ENCODE measurements around the gene ARHGAP24.
"Not testable (repeated sequence)": the region's sequence is repeated elsewhere in the genome, so short reads cannot be mapped to it uniquely, and the experiment has no call there.

Gene ARHGAP24

DNA sequence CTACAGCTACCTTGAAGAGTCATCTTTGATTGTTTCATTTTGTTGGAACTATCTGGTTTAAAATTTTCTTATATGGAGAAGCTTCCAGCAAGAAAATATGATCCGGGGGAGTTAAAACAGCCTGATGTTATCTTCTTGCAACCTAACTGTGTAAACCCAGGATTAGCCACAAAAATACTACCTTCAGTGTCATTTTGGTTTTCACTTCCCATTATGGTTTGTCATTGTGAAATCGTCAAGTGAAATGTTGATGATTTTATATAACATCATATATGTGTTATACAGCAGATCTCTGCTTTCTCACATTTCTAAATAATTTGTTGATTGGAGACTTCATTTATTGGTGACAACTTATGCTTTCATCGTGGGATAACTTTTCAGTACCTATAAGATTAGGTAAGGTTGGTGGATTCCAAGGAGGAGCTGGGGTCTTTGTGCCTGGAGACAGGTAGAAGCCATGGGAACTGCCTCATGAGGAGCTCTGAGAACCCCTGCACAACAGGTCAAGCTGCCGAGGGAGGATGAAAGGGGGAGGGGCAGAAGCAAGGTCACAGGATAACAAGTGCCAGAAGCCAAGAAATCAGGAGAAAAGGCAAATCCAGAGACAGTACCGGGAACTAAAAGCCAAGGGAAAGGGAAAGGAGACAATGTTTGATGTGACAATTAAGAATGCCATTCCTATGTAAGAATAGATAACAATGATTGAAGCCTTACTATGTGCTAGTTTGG lies 7.2 kb downstream of the ARHGAP24 start:
- DNase-seq (ENCODE audit: low read depth) = no peak

GRCh38 chr4:85486425-85487086 lies 11.6 kb downstream of the ARHGAP24 start:
- peak; percentile 81 for DNase-seq (ENCODE audit: low read depth)

GRCh38 chr4:85488416-85488815 lies 13.5 kb downstream of the ARHGAP24 start:
- DNase-seq (ENCODE audit: low read depth) = no peak

DNA sequence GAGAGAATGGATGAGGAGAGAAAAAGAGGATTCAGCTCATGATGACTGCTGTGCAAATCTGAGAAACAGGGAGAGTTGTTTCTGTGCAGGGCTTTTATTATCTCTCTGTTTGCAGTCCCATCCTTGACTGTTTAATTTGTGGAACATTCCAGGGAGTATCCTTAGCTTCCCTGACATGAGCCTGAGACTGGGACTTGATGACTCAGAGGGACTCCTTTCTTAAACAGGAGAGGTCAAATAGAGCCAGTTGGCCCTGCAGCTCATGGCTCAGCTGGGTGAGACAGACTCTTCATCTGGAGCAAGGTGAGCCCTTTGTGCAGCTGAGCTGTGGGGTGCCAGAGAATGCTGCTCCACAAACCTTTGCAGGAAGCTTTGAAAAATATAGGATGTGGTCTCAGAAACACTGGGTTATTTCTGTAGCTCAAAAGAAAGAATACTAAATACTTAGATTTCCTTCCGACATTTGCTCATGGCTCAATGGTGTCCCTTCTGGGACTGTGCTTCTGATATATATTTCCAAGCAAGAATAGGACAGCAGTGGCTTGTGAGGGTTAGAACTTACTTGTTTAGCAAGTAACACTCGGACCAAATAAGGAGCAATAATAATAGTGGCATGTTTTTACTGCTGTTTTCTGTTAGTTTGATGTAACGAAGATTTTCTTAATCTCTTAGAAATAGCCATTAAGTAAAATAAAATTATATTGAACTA lies 14.5 kb downstream of the ARHGAP24 start:
- DNase-seq (ENCODE audit: low read depth) = peak; percentile 54

DNA sequence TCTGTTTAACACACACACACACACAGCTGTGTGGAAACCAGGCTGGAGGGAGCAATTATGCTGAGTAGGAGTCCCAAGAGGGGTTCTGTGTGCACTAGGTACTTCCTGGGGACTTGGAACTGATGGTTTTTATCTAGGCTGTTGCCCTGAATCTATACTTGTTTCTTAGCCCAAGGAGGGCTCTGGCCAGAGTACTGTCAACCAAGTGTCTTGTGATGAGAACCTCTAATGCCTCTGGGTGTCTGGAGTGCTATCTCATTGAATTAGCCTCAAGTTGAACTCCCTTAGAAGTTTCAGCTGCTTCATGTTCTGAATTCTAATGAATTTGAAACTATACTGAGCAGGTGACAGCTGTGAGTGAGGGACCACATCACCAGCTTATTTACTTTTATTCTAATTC lies 16.6 kb downstream of the ARHGAP24 start:
- no peak for DNase-seq (ENCODE audit: low read depth)

GRCh38 chr4:85492336-85492735 lies 17.4 kb downstream of the ARHGAP24 start:
- DNase-seq (ENCODE audit: low read depth) = no peak

DNA sequence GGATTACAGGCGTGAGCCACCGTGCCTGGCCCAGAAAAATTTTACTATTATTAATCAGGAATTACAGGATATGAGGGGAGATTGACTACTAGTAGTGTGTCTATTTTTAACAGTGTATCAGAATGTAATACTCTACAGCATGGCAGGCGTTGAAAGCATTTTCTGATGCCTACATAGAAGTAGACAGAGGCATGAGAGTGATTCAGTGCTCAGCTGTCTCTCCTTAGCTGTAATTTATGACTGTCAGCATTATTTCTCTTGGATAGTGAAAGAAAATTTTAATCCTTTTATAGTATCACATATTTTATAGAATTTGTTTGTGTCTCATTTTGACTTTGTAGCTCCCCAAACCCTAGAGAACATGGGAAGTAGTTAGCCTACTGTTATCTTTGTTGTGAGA lies 20.7 kb downstream of the ARHGAP24 start:
- DNase-seq (ENCODE audit: low read depth) = no peak

- peak; percentile 76 for DNase-seq (ENCODE audit: low read depth)
Measured at GRCh38 chr4:85496126-85496849, 21.3 kb downstream of the ARHGAP24 start.

GRCh38 chr4:85496933-85497332 lies 22.0 kb downstream of the ARHGAP24 start:
- DNase-seq (ENCODE audit: low read depth) = peak; percentile 84

DNA sequence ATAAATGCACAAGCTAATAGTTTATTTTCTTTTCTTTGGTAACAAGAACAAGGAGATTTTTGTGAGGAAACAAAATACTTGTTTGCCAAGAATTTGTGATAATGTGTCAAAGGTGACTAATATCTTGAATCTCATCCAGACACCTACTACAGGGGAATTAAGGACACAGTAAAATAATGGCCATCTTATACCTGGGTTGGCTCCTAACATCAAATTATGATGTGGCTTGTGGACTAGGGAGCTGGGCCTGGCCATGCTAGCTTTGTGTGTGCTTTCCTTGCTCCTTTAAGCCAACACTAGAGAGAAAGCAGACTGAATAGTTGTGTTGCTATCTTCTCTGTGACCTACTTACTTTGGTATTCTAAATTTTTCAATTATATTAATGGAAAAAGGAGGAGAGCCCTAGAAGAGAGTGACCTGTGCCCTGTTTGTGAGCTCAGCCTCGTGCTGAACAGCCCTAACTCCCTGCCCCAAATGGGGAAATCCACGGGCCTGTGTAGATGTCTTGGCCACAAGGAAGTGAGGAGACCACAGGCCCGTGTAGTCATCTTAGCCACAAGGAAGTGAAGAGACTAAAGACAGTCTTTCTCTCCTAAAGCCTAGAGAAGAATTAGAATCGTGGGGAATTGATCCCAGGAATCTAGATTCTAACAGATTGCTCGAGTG lies 23.3 kb downstream of the ARHGAP24 start:
- peak; percentile 89 for DNase-seq (ENCODE audit: low read depth)

- DNase-seq (ENCODE audit: low read depth) = no peak
Measured at GRCh38 chr4:85499573-85499972, 24.6 kb downstream of the ARHGAP24 start.

GRCh38 chr4:85500110-85500867 lies 25.3 kb downstream of the ARHGAP24 start:
- peak; percentile 74 for DNase-seq (ENCODE audit: low read depth)

GRCh38 chr4:85501145-85501544 lies 26.2 kb downstream of the ARHGAP24 start:
- not testable (repeated sequence) for DNase-seq (ENCODE audit: low read depth)

DNA sequence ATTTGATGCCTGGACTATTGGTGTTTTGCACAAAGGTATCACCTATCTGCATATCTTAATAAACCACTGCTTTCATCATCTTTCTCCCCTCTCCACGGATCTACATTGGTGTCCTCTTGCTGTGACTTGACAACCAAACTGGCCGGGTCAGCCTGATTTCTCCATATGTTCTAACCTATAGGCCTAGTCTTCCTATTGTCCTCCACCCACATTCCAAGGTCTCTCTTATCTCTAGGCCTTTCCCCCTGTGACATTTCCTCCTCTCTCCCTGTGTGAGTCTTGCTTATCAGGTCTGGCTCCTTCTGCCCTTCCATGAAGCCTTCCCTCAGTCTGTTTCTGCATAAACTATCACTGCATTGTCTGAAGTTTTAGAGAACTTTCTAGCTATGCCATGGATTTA lies 33.7 kb downstream of the ARHGAP24 start:
- DNase-seq (ENCODE audit: low read depth) = no peak

GRCh38 chr4:85509882-85510631 lies 35.1 kb downstream of the ARHGAP24 start:
- DNase-seq (ENCODE audit: low read depth) = no peak

GRCh38 chr4:85510632-85510984 lies 35.7 kb downstream of the ARHGAP24 start:
- no peak for DNase-seq (ENCODE audit: low read depth)

DNA sequence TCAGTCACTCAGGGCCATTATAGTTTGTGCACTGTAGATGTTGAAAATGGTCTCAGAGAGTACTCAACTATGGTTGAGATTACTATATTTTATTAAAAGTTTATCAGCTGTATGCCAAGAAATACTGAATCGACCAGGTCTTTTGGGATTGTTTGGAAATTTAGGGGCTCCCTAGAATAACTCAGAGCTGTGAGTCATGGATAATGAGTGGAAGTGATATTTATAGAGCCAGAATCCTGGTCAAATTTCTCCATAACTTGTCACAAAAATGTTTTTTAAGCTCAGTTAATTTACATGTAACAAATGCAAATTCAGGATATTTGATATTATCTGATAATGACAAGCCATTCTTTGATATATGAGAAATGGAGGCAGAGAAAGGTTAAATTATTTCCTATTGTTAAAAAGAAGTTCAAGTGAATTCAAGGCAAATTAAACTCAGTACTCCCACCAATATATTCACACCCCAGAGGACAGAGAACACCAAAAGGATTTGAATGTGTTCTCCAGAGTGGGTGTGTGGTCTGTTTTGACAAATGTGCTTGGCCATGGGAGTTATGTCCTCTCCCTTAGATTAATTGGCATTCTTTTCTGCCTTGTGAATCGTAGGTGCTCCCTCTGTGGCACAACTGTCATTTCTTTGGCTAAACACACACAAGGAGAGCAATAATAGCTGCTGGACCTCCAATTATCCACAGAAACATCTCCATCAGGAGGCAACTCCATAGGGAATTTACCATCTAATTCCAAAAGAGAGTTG lies 37.7 kb downstream of the ARHGAP24 start:
- DNase-seq (ENCODE audit: low read depth) = no peak

- no peak for DNase-seq (ENCODE audit: low read depth)
Measured at GRCh38 chr4:85514117-85514516, 39.2 kb downstream of the ARHGAP24 start.

DNA sequence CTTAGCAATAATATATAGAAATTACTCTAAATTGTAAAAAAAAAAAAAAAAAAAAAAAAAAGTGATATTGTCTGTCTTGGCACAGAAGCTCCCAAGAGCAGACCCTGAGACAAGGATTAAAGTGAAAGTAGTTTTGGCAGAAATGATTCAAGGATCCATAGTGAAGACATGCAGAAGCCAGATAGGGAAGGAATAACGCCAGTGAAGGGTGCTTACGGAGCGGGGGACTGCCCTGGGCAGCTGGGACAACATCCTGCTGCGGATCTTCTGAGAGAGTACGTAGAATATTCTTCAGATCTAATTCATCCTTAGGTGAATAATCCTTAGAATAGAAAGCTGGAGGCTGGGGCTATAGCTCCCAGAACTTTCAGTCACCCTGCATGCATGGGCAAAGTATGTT lies 39.8 kb downstream of the ARHGAP24 start:
- no peak for DNase-seq (ENCODE audit: low read depth)

DNA sequence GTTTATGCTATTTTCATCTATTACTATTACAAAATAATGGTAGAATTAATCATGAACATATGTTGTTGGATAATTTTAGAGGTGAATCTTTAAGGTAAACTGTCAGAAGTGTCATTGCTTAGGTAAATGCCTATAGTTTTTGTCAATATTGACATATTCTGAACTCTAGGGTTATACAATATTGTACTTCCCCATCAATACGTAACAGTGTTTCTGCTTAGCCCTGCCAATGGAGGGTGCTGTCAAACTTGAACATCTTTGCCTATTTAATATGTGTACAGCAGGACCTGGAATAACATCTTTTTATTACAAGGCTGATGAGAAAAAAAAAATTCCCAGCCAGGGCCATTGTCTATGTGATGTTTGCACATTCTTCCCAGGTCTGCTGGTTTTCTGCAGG lies 40.8 kb downstream of the ARHGAP24 start:
- no peak for DNase-seq (ENCODE audit: low read depth)

All from amniotic epithelial cell (primary cell).